NCI-H2081 (cell line): ENCODE measurements around the gene MAGI2.
A peak's percentile ranks its signal among the peaks of the same experiment; 100 is the strongest.

Source experiments
- DNase-seq, 2 experiments: peaks; one replicate each; lab custom pipeline; 2025; lab: John Stamatoyannopoulos, UW

Gene MAGI2

DNA sequence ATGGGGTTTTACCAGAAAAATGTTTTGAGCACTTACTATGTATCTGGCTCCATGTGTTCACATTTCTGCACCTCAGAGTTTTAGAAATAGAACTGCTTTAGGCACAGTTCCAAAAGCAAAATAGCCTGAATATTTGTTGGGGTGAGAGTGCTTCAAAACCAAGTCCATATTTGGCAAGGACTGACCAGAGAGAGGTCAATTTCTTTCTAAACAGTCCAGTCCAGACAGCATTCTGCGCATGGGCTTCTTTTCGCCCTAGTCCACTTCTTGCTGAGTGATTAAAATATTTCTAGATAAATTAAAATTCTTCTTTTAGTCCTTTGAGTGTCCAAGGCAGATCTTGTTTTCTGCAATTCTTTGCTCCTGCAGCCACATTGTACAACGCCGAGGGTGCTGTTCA is 1227.9 kb downstream of the MAGI2 start:
- DNase-seq = no peak

DNA sequence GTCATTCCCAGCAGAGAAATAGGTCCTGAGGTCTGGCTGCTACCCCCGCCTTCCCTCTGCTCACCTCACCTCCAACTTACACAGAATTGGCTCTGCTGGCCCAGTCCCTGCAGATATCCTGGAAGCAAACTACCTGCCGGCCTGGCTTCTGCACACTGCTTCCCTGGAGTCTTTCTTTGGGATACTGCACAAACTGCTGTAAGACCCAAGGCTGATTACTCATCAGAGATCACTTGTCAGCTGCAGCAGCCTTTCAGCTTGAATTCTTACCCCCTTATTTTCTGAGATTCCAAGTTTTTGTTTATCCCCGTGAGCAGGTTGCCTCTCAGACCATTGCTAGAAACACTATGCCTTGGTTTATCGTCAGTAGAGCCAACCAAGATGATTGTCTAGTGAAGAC is 1228.5 kb downstream of the MAGI2 start:
- DNase-seq = no peak

- DNase-seq = no peak
These were observed 1229.9 kb downstream of the MAGI2 start for GRCh38 chr7:78223598-78223997.

- no peak for DNase-seq
These were observed 1231.3 kb downstream of the MAGI2 start for GRCh38 chr7:78222001-78222751.

GRCh38 chr7:78220754-78221153 is 1232.7 kb downstream of the MAGI2 start:
- DNase-seq = peak; percentile 87 to 97

DNA sequence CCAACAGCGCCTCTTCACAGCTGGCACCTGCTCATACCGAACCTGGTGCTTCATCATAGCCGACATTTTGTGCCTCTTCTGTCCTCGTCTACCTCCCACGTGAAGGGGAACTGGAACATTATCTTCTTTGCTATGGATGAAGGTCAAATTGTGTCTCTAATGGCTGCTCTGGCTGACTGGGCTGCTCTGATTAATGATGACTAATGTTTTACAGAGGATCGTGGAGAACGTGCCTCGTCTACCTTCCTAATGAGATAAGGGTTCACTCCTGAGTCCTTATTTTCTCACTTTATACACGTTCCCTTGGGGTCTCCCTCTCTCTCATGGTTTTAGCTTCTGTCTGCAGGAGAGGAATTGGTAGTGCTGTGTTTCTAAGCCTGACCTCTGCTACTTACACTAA is 1234.6 kb downstream of the MAGI2 start:
- no peak for DNase-seq

DNA sequence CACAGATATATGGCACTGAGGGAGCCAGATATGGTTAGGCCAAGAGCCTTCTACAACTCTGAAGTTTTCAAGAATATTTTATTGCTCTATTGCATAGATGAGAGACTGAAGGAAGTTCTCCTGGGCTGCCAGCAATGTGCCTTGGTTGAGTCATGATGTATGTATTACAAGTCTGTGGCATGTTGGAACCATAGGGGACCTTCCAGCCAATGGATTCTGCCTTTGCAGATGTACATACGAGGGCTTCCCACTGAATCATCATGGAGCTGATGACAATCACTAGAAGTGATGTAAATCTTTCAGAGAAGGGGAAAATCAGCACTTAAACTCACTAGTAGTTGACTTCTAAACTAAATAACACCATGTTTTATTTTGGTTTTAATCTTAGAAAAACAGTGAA is 1235.4 kb downstream of the MAGI2 start:
- no peak for DNase-seq

- DNase-seq = no peak
These were observed 1238.3 kb downstream of the MAGI2 start for GRCh38 chr7:78215199-78215598.

DNA sequence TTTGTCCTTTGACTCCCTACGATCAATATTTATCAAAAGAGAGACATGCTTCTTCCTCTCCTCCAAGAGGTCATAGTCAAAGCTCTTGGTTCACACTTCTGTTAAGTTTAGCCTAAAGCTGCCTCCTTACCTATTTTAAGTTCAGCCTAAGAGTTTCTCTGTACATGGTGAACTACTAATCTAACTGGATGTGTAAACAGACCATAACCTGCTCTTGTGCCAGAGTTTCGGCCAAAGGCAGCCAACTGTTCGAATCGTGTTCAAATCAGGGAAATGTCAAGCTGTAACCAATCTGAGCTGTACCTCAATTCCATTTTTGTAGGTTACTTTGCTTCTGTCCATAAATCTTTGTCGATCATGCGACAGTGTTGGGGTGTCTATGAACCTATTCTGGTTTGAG is 1240.1 kb downstream of the MAGI2 start:
- DNase-seq = no peak

DNA sequence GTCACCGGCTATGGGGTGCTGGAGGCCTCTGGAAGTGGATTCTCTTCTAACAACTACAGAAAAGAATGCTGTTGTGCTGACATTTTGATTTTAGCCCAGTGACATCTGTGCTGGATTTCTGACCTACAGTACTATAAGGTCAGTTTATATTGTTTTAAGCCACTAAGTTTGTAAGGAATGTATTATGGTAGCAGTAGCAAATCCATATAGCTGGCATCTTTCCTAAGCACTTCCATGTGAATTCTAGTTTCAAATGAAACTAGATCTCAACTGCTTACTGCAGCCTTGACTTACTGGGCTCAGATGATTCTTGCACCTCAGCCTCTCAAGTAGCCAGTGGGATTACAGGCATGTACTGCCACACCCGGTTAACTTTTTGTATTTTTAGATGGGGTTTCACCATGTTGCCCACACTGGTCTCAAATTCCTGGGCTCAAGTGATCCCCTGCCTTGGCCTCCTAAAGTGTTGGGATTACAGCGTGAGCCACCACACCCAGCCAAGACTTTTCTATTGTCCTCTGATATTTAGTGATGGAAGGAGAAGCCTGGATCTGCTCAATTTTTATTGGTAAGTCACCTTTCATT is 1240.9 kb downstream of the MAGI2 start:
- no peak for DNase-seq

DNA sequence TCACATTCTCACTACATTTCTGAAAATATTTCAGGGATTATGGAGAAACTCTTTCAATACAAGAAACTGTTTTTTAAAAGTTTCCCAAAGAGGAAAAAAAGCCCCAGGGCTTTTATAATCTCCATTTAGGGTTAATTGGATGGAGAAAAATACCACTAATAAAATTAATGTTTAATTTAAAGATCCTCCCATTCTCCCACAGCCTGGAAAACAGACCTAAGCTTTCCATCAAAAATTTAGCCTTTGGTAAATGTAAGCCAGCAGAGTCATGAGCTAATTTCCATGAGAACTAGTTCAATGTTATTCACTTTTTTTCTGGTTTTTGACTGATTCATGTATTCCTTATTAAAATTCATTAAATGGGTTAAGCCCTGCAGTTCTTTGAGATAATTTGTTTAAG is 1246.2 kb downstream of the MAGI2 start:
- DNase-seq = no peak

GRCh38 chr7:78206769-78207168 is 1246.7 kb downstream of the MAGI2 start:
- no peak for DNase-seq

GRCh38 chr7:78203042-78203720 is 1250.3 kb downstream of the MAGI2 start:
- DNase-seq = no peak

GRCh38 chr7:78198756-78199155 is 1254.7 kb downstream of the MAGI2 start:
- no peak for DNase-seq

- DNase-seq = no peak
These were observed 1256.0 kb downstream of the MAGI2 start for GRCh38 chr7:78197447-78197846.

DNA sequence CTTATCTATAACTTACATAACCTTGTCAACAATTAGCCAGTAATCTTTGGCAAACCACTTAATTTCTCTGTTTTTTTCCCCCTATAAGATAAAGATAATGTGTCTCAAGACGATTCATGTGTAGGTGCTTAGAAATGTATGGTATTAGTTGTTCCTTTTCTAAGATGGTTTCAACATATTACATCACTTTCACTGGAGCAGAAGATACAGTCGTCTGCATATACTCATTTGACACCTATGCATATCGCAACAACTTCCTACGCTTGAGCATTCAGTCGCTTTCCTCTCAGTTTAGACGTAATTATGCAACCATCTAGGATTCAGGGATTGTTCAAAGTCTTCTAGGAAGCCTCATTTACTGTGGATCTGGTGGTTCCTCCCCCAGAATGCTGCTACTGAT is 1258.2 kb downstream of the MAGI2 start:
- no peak for DNase-seq

GRCh38 chr7:78194611-78195010 is 1258.9 kb downstream of the MAGI2 start:
- no peak for DNase-seq

DNA sequence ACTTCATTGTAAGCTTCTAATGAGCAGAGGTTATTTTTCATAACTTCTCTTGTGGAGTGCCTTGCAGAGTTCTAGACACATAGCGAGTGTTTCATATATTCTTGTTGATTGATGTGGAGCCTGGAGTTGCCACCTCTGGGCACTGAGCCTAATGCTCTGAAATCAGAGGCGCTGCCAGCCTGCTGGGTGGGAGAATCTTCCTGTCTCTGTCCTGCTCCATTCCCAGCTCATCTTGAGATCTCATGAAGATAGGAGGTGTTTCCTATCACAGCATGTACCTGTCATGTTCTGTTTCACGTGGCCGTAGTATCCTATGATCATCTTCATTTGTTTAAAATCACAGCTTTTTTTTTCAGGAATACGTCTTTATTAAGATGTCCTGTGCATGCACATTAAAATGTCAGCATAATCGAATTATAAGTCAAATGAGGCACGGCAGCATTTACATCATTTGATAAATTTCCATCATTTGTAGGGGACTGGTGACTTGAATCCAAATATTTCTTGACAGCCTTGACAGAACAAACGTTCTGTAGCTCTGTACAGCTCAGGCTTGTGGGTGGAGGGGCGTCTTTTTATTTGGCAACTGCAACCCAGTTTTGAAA is 1261.9 kb downstream of the MAGI2 start:
- DNase-seq = no peak

DNA sequence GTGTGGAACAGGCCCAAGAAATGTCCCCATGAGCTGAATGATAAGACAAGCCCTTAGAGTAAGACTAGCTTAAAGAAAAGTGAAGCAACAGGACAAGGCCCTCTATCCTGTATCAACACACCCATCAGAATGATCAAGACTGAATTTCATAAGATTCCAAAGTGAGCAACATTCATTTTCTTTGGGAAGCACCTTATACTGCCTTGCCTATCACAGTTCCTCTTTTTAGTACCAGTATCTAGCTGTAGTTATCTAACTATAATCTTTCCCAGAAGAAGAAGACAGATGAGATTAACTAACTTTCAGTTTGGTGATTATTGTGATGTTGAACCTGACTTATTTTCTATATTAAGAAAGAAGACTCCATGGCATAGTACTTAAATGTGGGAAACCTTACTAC is 1263.7 kb downstream of the MAGI2 start:
- DNase-seq = no peak

GRCh38 chr7:78185149-78185745 is 1268.2 kb downstream of the MAGI2 start:
- no peak for DNase-seq

- no peak for DNase-seq
These were observed 1269.2 kb downstream of the MAGI2 start for GRCh38 chr7:78184299-78184698.

DNA sequence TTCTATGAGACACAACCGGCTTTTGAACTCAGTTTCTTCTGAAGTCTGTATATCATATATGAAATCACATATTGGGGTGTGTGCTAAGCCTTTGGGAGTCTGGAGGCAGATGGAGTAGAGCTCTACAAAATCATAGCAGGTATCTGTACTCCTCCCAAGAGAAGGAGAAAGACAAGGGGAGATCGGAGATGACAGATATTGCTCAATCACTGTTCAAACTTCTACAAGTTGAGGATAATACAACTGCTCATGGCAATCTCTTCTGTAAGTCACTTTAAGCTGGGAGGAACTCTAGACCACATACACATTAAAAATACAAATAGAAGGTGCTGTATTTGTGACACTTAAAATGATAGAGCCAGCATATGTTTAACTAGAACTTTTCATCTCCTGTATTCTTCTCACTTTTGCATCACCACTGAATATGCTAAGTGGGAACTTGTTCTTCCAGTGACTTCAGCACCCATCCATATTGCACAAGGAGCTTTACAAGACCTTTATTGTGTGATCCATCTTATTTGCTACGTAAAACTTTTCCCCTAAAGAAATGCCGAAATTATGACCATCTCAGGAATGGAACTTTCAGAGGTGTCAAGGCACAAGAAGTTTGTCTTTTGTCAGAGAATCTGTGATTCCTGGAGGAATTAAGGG is 1273.5 kb downstream of the MAGI2 start:
- no peak for DNase-seq
